GM18861 (cell line): ENCODE data around the gene SERPINF2.
"Not testable (repeated sequence)": the region's sequence is repeated elsewhere in the genome, so short reads cannot be mapped to it uniquely, and the experiment has no call there.

Experiments
- ATAC-seq: cut with Tn5 transposase; IDR thresholded peaks from one replicate; pipeline ENCODE4 v1.9.1; 2021; ENCODE audit not compliant: unreplicated experiment

SERPINF2 gene

GRCh38 chr17:1742371-1743087 lies at the start of gene SERPINF2:
Gene SERPINF2, plus strand, starts transcription at chr17:1742871. Its CDS starts 2,125 bp downstream, at chr17:1744996.
- ATAC-seq: no peak

- no peak for ATAC-seq
Measured at GRCh38 chr17:1693339-1693738, 49.3 kb upstream of the SERPINF2 start.

GRCh38 chr17:1695365-1695764 lies 47.3 kb upstream of the SERPINF2 start:
- ATAC-seq: no peak

GRCh38 chr17:1697681-1698080 lies 45.0 kb upstream of the SERPINF2 start:
- no peak for ATAC-seq

- ATAC-seq: not testable (repeated sequence)
Measured at GRCh38 chr17:1699891-1700290, 42.8 kb upstream of the SERPINF2 start.

GRCh38 chr17:1703063-1703462 lies 39.6 kb upstream of the SERPINF2 start:
- ATAC-seq: no peak

GRCh38 chr17:1705004-1705403 lies 37.7 kb upstream of the SERPINF2 start:
- ATAC-seq: no peak

GRCh38 chr17:1707107-1707506 lies 35.6 kb upstream of the SERPINF2 start:
- ATAC-seq: no peak

GRCh38 chr17:1708791-1709346 lies 33.8 kb upstream of the SERPINF2 start:
- not testable (repeated sequence) for ATAC-seq

- ATAC-seq: no peak
Measured at GRCh38 chr17:1709403-1709951, 33.2 kb upstream of the SERPINF2 start.

GRCh38 chr17:1709971-1710806 lies 32.5 kb upstream of the SERPINF2 start, which contains the start of gene TLCD2:
Gene TLCD2, minus strand, starts transcription at chr17:1710377. Its CDS starts 135 bp downstream, at chr17:1710242.
- ATAC-seq: no peak

- no peak for ATAC-seq
Measured at GRCh38 chr17:1710807-1711553, 31.7 kb upstream of the SERPINF2 start.

GRCh38 chr17:1711804-1712203 lies 30.9 kb upstream of the SERPINF2 start:
- no peak for ATAC-seq

GRCh38 chr17:1712271-1712670 lies 30.4 kb upstream of the SERPINF2 start:
- no peak for ATAC-seq

GRCh38 chr17:1713160-1713877 lies 29.4 kb upstream of the SERPINF2 start:
- ATAC-seq: no peak

- ATAC-seq: no peak
Measured at GRCh38 chr17:1713878-1714426, 28.7 kb upstream of the SERPINF2 start.

GRCh38 chr17:1714427-1714979 lies 28.2 kb upstream of the SERPINF2 start:
- ATAC-seq: no peak

- ATAC-seq: no peak
Measured at GRCh38 chr17:1714980-1715802, 27.5 kb upstream of the SERPINF2 start.

- ATAC-seq: no peak
Measured at GRCh38 chr17:1715803-1716075, 26.9 kb upstream of the SERPINF2 start.
